22Rv1 (cell line): ENCODE measurements around the gene GPR27.

Source experiments
- ZFX ChIP-seq: fragments of 450-650 bp; IDR thresholded peaks from 2 replicates; pipeline ENCODE4 v1.6.1; 2017; ENCODE audit warnings: antibody characterized with exemption, borderline replicate concordance
- TF ChIP-seq, protein P1 (sequence below): fragments of 450-650 bp; IDR thresholded peaks from 2 replicates; pipeline ENCODE4 v1.5.1; 2017; ENCODE audit warnings: mild to moderate bottlenecking

DNA sequence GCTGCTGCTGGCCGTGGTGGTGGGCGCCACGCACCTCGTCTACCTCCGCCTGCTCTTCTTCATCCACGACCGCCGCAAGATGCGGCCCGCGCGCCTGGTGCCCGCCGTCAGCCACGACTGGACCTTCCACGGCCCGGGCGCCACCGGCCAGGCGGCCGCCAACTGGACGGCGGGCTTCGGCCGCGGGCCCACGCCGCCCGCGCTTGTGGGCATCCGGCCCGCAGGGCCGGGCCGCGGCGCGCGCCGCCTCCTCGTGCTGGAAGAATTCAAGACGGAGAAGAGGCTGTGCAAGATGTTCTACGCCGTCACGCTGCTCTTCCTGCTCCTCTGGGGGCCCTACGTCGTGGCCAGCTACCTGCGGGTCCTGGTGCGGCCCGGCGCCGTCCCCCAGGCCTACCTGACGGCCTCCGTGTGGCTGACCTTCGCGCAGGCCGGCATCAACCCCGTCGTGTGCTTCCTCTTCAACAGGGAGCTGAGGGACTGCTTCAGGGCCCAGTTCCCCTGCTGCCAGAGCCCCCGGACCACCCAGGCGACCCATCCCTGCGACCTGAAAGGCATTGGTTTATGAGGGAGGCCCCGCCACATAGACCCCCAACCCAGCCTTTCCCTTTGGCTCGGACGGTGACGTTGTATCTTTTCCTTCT is 1.1 kb downstream of the GPR27 start:
- TF ChIP-seq, protein P1, sequence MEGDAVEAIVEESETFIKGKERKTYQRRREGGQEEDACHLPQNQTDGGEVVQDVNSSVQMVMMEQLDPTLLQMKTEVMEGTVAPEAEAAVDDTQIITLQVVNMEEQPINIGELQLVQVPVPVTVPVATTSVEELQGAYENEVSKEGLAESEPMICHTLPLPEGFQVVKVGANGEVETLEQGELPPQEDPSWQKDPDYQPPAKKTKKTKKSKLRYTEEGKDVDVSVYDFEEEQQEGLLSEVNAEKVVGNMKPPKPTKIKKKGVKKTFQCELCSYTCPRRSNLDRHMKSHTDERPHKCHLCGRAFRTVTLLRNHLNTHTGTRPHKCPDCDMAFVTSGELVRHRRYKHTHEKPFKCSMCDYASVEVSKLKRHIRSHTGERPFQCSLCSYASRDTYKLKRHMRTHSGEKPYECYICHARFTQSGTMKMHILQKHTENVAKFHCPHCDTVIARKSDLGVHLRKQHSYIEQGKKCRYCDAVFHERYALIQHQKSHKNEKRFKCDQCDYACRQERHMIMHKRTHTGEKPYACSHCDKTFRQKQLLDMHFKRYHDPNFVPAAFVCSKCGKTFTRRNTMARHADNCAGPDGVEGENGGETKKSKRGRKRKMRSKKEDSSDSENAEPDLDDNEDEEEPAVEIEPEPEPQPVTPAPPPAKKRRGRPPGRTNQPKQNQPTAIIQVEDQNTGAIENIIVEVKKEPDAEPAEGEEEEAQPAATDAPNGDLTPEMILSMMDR, result no peak
- no peak for TF ChIP-seq ZFX
